GM19023 (cell line): ENCODE results near the gene BIN1.

Source experiments
- ATAC-seq: cut with Tn5 transposase; IDR thresholded peaks from one replicate; pipeline ENCODE4 v1.9.1; 2021; ENCODE audit warnings: mild to moderate bottlenecking, moderate library complexity; ENCODE audit not compliant: unreplicated experiment

The BIN1 gene

GRCh38 chr2:127091886-127092285, 15.1 kb downstream of the BIN1 start:
- ATAC-seq, result no peak

GRCh38 chr2:127091148-127091547, 15.8 kb downstream of the BIN1 start:
- no peak for ATAC-seq

GRCh38 chr2:127090281-127091120, 16.5 kb downstream of the BIN1 start:
- ATAC-seq, result no peak

- no peak for ATAC-seq
These were observed 17.3 kb downstream of the BIN1 start for GRCh38 chr2:127089478-127090235.

GRCh38 chr2:127088706-127089105, 18.2 kb downstream of the BIN1 start:
- ATAC-seq, result no peak

- no peak for ATAC-seq
These were observed 19.0 kb downstream of the BIN1 start for GRCh38 chr2:127087791-127088495.

- peak; percentile 69 for ATAC-seq
These were observed 19.8 kb downstream of the BIN1 start for GRCh38 chr2:127086990-127087790.

- peak; percentile 20 for ATAC-seq
These were observed 21.7 kb downstream of the BIN1 start for GRCh38 chr2:127085317-127085681.

GRCh38 chr2:127084611-127085316, 22.2 kb downstream of the BIN1 start:
- no peak for ATAC-seq

GRCh38 chr2:127083819-127084503, 23.0 kb downstream of the BIN1 start:
- ATAC-seq, result no peak

GRCh38 chr2:127082974-127083373, 24.0 kb downstream of the BIN1 start:
- ATAC-seq, result no peak

- peak; percentile 55 for ATAC-seq
These were observed 24.9 kb downstream of the BIN1 start for GRCh38 chr2:127081826-127082633.

- peak; percentile 46 for ATAC-seq
These were observed 25.8 kb downstream of the BIN1 start for GRCh38 chr2:127080938-127081755.

GRCh38 chr2:127080226-127080937, 26.6 kb downstream of the BIN1 start:
- peak; percentile 1 for ATAC-seq

GRCh38 chr2:127079358-127079920, 27.5 kb downstream of the BIN1 start:
- ATAC-seq, result no peak

GRCh38 chr2:127078666-127079270, 28.2 kb downstream of the BIN1 start:
- ATAC-seq, result no peak
